ENCODE data around the gene MACROD2. TPM values are rescaled to one million over a fixed set of nuclear protein-coding genes. Genes with fewer than 3 reads are reported as not detected.

MACROD2 gene
- total and polyA plus RNA-seq, 2 donors (not counting 1 experiment from before 2014, with no cell fraction given), result 5.3 to 6.7 TPM

DNA sequence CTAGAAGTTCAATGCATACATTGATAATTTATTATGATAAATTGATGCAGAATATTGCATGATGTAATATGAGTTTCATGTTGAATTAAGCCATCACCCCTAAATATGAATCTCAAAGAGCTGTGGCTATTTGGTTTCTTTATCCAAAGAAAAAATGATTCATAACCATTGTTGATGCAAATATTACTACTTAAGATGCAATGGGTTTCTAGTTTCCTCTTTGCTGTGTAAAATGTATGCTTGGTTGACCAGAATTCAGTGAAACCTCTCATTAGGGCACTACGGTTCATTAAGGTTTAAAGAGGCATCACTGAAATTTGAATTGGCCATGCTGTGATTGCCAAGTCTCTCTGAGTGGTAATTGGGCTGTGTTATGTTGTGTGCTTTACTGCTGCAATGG lies 834.6 kb downstream of the MACROD2 start:
- TF ChIP-seq CTCF (IDR thresholded peaks at IDR 0.05) (no peak), EZH2 (IDR thresholded peaks at IDR 0.05; ENCODE audit: borderline replicate concordance, insufficient read depth, low read depth, low read length, poor library complexity, severe bottlenecking) (no peak)
- 83% methylated on average over 1 of the region's 1 CpG for WGBS (ENCODE audit: insufficient coverage)
- H3K4me1 ChIP-seq (ENCODE audit: control insufficient read depth in 2 of 2, insufficient read depth in 2 of 2, low read length in 2 of 2), result peaks cover 3 to 9% of the 10 kb centered on the region in 2 donors
- DNase-seq, result no peak
- POLR2A ChIA-PET, result no interaction called here
- H3K27ac Mint-ChIP-seq, result no peak overlapping the region
- H3K9me3 Mint-ChIP-seq (ENCODE audit: insufficient read depth), result no peaks in the 10 kb centered on the region
- no peaks in the 10 kb centered on the region for H3K79me2 ChIP-seq (ENCODE audit: control insufficient read depth, insufficient read depth, low read length)
- H2AFZ ChIP-seq (ENCODE audit: insufficient read depth, low read depth, low read length, poor library complexity, severe bottlenecking), result no peak overlapping the region
- H3K4me3 ChIP-seq (ENCODE audit: control extremely low read depth in 1 of 5, extremely low read depth in 1 of 5, insufficient read depth in 1 of 5, low read depth in 2 of 5, low read length in 4 of 5), result no peak overlapping the region
- H3K4me2 ChIP-seq (replicated peaks; ENCODE audit: low read depth, low read length, poor library complexity, severe bottlenecking), result no peak overlapping the region
- ATAC-seq (ENCODE audit: low read depth), result peak; percentile 31
- intact Hi-C loops (cut with micrococcal nuclease), result no loop called here
- no peaks in the 10 kb centered on the region for H4K20me1 ChIP-seq (ENCODE audit: control insufficient read depth, insufficient read depth, low read length, poor library complexity, severe bottlenecking)
- H3K9me3 ChIP-seq (ENCODE audit: control extremely low read depth in 1 of 3, control insufficient read depth in 2 of 3, insufficient read depth in 1 of 3, low read length in 2 of 3), result no peaks in the 10 kb centered on the region
- H3K4me1 Mint-ChIP-seq, result peaks cover 20% of the 10 kb centered on the region
- CTCF ChIA-PET, result no interaction called here
- no peak overlapping the region for H3K27ac ChIP-seq (ENCODE audit: low read length in 2 of 2)
- H3K9ac ChIP-seq (ENCODE audit: low read length), result no peak overlapping the region
- peaks cover 0 to 3% (median under 1%) of the 10 kb centered on the region in 4 experiments for H3K27me3 ChIP-seq (replicated peaks in 1 of 4; ENCODE audit: control extremely low read depth in 1 of 4, control insufficient read depth in 3 of 4, insufficient read depth in 4 of 4, low read length in 3 of 4)
- H3K4me3 Mint-ChIP-seq, result no peak overlapping the region
- H3K27me3 Mint-ChIP-seq, result peaks cover 16% of the 10 kb centered on the region
- H3K36me3 ChIP-seq (replicated peaks in 1 of 2; ENCODE audit: control extremely low read depth in 1 of 2, control insufficient read depth in 1 of 2, extremely low read depth in 1 of 2, insufficient read depth in 2 of 2, low read length in 1 of 2), result no peaks in the 10 kb centered on the region

- no peak overlapping the region for H3K27ac Mint-ChIP-seq
- 71% methylated on average over 1 of the region's 2 CpGs for WGBS (ENCODE audit: insufficient coverage)
- Histone ChIP-seq H3K27me3 (replicated peaks in 1 of 4; ENCODE audit: control extremely low read depth in 1 of 4, control insufficient read depth in 3 of 4, insufficient read depth in 4 of 4, low read length in 3 of 4) (peaks cover 0 to 6% (median 1%) of the 10 kb centered on the region in 4 experiments), H3K27ac (ENCODE audit: low read length in 2 of 2) (no peak overlapping the region), H3K79me2 (ENCODE audit: control insufficient read depth, insufficient read depth, low read length) (no peaks in the 10 kb centered on the region), H3K36me3 (replicated peaks in 1 of 2; ENCODE audit: control extremely low read depth in 1 of 2, control insufficient read depth in 1 of 2, extremely low read depth in 1 of 2, insufficient read depth in 2 of 2, low read length in 1 of 2) (no peaks in the 10 kb centered on the region), H3K4me2 (replicated peaks; ENCODE audit: low read depth, low read length, poor library complexity, severe bottlenecking) (no peak overlapping the region), H2AFZ (ENCODE audit: insufficient read depth, low read depth, low read length, poor library complexity, severe bottlenecking) (no peak overlapping the region), H3K4me3 (ENCODE audit: control extremely low read depth in 1 of 5, extremely low read depth in 1 of 5, insufficient read depth in 1 of 5, low read depth in 2 of 5, low read length in 4 of 5) (no peak overlapping the region), H3K9me3 (ENCODE audit: control extremely low read depth in 1 of 3, control insufficient read depth in 2 of 3, insufficient read depth in 1 of 3, low read length in 2 of 3) (no peaks in the 10 kb centered on the region), H3K9ac (ENCODE audit: low read length) (no peak overlapping the region), H3K4me1 (ENCODE audit: control insufficient read depth in 2 of 2, insufficient read depth in 2 of 2, low read length in 2 of 2) (peaks cover 3 to 9% of the 10 kb centered on the region in 2 donors), H4K20me1 (ENCODE audit: control insufficient read depth, insufficient read depth, low read length, poor library complexity, severe bottlenecking) (no peaks in the 10 kb centered on the region)
- ChIA-PET CTCF (no interaction called here), POLR2A (no interaction called here)
- ATAC-seq (ENCODE audit: low read depth) (no peak), DNase-seq (no peak)
- H3K27me3 Mint-ChIP-seq, result peaks cover 16% of the 10 kb centered on the region
- H3K4me1 Mint-ChIP-seq, result peaks cover 20% of the 10 kb centered on the region
- no peak for TF ChIP-seq EZH2 (IDR thresholded peaks at IDR 0.05; ENCODE audit: borderline replicate concordance, insufficient read depth, low read depth, low read length, poor library complexity, severe bottlenecking)
- TF ChIP-seq CTCF (IDR thresholded peaks at IDR 0.05), result no peak
- no peak overlapping the region for H3K4me3 Mint-ChIP-seq
- H3K9me3 Mint-ChIP-seq (ENCODE audit: insufficient read depth), result no peaks in the 10 kb centered on the region
- intact Hi-C loops (cut with micrococcal nuclease), result no loop called here
Measured at GRCh38 chr20:14830466-14830865, 835.1 kb downstream of the MACROD2 start.
